GM13976 (cell line): ENCODE results near the gene HPS4.

Experiments used
- DNase-seq: peaks from one replicate; pipeline ENCODE4 v3.0.0; 2012; ENCODE audit warnings: low spot score
- CTCF ChIP-seq: IDR thresholded peaks from 2 replicates; pipeline ENCODE4 v1.5.1; 2012; ENCODE audit warnings: borderline replicate concordance, mild to moderate bottlenecking; ENCODE audit not compliant: insufficient read depth; ENCODE audit errors: extremely low read depth, missing control alignments, control extremely low read depth
- in situ Hi-C: fragments of 300-500 bp; cut with MboI; formaldehyde crosslinking; loops from one replicate; pipeline ENCODE4 v1.12.0; 2022; ENCODE audit warnings: low sequenced_read_pairs, mixed read lengths, inconsistent platforms; ENCODE audit not compliant: unreplicated experiment

HPS4 gene

DNA sequence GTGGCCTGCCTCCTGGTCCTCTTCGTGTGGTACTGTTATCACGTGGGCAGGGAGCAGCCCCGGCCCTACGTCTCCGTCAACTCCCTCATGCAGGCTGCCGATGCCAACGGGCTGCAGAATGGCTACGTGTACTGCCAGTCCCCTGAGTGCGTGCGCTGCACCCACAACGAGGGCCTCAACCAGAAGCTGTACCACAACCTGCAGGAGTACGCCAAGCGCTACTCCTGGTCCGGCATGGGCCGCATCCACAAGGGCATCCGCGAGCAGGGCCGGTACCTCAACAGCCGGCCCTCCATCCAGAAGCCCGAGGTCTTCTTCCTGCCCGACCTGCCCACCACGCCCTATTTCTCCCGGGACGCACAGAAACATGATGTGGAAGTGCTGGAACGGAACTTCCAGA lies 49.8 kb downstream of the HPS4 start:
- no peak for TF ChIP-seq CTCF
- in situ Hi-C loops: no loop called here
- no peak for DNase-seq

- peak; percentile 35 for DNase-seq
- no peak for TF ChIP-seq CTCF
- in situ Hi-C loops: no loop called here
These were observed 50.8 kb downstream of the HPS4 start for GRCh38 chr22:26432619-26433311.

DNA sequence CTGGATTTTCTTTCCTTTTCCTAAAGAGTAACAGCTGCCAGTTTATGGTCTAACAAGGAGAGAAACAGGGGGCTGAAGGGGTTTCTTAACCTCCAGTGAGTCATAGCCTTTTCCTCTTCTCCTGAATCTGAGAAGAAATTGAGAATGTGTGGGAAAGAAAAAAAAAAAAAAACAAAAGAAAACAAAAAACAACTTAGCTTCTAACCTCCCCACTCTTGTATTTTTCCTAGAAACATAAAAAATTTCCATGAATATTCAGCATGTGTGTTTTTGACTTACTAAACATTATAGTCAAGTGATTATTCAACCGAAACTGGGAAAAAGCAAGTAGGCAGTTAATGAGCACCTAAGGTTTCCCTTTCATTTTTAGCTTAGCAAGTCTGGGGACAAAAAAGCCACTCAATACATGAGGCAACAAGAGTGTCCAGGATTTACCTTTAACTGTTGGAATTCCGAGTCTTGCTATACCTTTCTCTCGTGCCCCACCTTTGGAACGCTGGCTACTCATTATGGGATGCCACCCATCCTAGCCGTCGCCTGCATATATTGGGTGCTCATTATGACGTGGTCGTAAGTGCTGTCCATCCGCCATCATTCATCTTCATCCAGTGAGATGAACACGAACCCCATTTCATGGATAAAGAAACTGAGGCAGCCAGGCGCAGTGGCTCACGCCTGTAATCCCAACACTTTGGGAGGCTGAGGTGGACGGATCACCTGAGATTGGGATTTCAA lies 52.2 kb downstream of the HPS4 start:
- in situ Hi-C loops: no loop called here
- DNase-seq: peak; percentile 58
- TF ChIP-seq CTCF: no peak

- DNase-seq: peak; percentile 18
- TF ChIP-seq CTCF: no peak
- in situ Hi-C loops: no loop called here
These were observed 53.0 kb downstream of the HPS4 start for GRCh38 chr22:26430600-26430999.

- in situ Hi-C loops: no loop called here
- peak; percentile 50 for DNase-seq
- TF ChIP-seq CTCF: no peak
These were observed 53.9 kb downstream of the HPS4 start for GRCh38 chr22:26429458-26430286.
